HUES48 (cell line): ENCODE data around the gene MAML3.
"Not testable (repeated sequence)": the region's sequence is repeated elsewhere in the genome, so short reads cannot be mapped to it uniquely, and the experiment has no call there.

Experiments used
- H3K27ac ChIP-seq: one replicate; pipeline ENCODE4 v1.7.0; 2013; ENCODE audit warnings: low read depth, low read length, inconsistent platforms
- H3K27me3 ChIP-seq: 2 replicates; pipeline ENCODE4 v1.6.1; 2013; ENCODE audit warnings: mild to moderate bottlenecking, low read length; ENCODE audit not compliant: control insufficient read depth, insufficient read depth
- H3K36me3 ChIP-seq: 2 replicates; pipeline ENCODE4 v1.6.1; 2013; ENCODE audit warnings: low read length; ENCODE audit not compliant: control insufficient read depth, insufficient read depth
- H3K4me1 ChIP-seq: 2 replicates; pipeline ENCODE4 v1.6.1; 2013; ENCODE audit warnings: mild to moderate bottlenecking, low read length; ENCODE audit not compliant: control insufficient read depth, insufficient read depth
- H3K4me3 ChIP-seq: 2 replicates; pipeline ENCODE4 v1.5.1; 2013; ENCODE audit warnings: mild to moderate bottlenecking, low read depth, low read length
- H3K9ac ChIP-seq: 2 replicates; pipeline ENCODE4 v1.6.1; 2013; ENCODE audit warnings: mild to moderate bottlenecking, low read depth, low read length, moderate library complexity
- H3K9me3 ChIP-seq: 2 replicates; pipeline ENCODE4 v1.6.1; 2013; ENCODE audit warnings: low read length; ENCODE audit not compliant: control insufficient read depth, insufficient read depth

MAML3 gene

GRCh38 chr4:139958739-139959098 is 195.3 kb downstream of the MAML3 start:
- Histone ChIP-seq H3K4me3 (no peak overlapping the region), H3K36me3 (no peaks in the 10 kb centered on the region), H3K4me1 (peaks cover 14% of the 10 kb centered on the region), H3K27ac (no peak overlapping the region), H3K9ac (no peak overlapping the region), H3K27me3 (no peaks in the 10 kb centered on the region), H3K9me3 (no peaks in the 10 kb centered on the region)

DNA sequence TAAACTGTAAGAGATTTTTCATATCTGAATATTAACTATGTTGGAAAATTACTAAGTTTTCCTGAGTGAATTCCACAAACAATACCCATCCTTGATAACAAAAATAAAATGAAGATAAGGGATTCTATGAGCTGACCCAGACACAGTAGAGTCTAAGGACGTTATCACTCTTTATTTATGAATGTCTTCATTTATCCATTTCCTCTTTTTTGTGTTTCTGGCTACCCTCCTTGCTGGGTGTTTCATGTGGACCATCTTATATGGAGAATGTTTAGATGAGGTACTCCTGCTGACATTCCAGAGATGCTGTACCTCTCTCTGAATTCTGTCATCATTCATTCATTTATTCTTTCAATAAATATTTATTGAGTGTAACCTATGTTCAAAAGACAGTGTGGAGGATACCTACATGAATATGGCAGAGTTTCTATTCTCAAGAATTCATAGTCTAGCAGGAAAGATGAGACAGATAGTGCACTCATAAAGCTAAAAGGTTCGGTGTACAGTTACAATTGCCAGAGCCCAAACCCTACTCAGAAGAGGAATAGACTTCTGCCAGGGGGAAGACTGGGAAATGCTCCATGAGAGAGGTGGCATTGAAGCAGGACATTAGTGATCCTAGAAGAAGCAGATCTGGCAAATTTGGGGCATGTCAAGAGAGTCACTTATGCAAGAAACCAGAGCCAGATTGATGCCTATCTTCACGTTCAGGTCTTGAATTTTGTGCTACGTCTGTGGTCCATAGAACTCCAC is 195.8 kb downstream of the MAML3 start:
- Histone ChIP-seq H3K4me1 (peaks cover 14% of the 10 kb centered on the region), H3K4me3 (no peak overlapping the region), H3K27ac (no peak overlapping the region), H3K27me3 (no peaks in the 10 kb centered on the region), H3K36me3 (no peaks in the 10 kb centered on the region), H3K9ac (no peak overlapping the region), H3K9me3 (no peaks in the 10 kb centered on the region)

DNA sequence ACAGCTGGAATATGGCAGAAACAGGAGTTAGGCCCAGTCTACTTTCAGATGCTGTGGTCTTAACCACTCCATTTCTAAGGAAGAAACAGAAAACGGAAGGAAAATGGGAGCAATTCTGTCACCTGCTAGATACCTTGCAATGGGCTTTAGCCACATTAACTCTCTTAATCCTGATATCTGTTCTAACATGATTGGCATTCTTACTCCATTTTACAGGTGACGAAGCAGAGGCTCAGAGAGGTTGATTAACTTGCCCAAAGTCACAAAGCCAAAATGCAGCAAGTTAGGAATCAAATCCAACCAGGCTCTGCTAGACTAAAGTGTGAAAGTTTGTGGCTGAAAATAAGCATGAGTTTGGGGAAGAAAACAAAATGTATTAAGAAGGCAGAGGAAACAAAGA is 196.9 kb downstream of the MAML3 start:
- H3K27me3 ChIP-seq: no peaks in the 10 kb centered on the region
- H3K9me3 ChIP-seq: no peaks in the 10 kb centered on the region
- peaks cover 14% of the 10 kb centered on the region for H3K4me1 ChIP-seq
- no peak overlapping the region for H3K4me3 ChIP-seq
- H3K27ac ChIP-seq: no peak overlapping the region
- H3K9ac ChIP-seq: no peak overlapping the region
- H3K36me3 ChIP-seq: no peaks in the 10 kb centered on the region

DNA sequence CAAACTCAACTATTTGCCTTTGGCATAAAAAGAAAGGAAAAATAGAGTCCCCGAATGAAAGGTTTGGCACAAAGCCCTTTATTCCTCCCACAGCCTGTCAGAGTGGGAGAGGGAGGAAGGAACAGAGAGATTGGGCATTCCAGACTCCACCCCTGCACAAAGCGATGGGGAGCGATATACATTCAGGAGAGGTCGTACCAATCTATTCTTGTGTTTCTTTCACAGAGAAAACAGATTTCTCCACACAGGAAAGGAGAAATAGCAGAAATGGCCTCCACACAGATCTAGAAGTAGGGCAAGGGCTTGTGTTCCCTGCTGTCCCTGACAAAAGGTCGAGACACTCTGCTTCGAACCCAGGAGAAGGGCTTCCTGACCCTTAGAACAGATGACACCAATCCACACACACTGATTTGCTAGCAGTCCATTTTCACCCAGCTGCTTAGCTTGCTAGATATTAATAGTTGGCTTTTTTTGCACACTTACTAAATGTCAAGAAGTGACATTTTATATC is 197.4 kb downstream of the MAML3 start:
- Histone ChIP-seq H3K9ac (no peak overlapping the region), H3K27me3 (no peaks in the 10 kb centered on the region), H3K27ac (no peak overlapping the region), H3K4me3 (no peak overlapping the region), H3K9me3 (no peaks in the 10 kb centered on the region), H3K4me1 (peaks cover 14% of the 10 kb centered on the region), H3K36me3 (no peaks in the 10 kb centered on the region)

DNA sequence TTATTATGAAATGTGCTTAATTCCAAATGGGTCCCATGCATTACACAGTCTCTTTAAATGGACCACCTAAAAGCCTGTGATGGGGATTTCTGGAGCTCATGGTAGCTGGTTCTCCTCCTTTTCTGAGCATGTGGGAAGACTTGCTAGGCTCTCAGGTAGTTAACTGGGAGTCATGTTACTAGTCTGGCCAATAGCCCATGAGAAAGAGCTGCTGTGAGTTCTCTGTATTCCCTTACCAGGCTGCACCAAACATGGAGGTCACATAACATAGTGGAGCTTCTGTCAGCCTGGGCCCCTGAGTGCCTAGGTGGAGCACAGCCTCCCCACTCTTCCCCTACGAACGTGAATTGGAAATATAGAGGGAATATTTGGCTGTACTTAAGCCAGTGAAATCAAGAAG is 198.4 kb downstream of the MAML3 start:
- Histone ChIP-seq H3K4me3 (no peak overlapping the region), H3K4me1 (peaks cover 14% of the 10 kb centered on the region), H3K36me3 (no peaks in the 10 kb centered on the region), H3K27me3 (no peaks in the 10 kb centered on the region), H3K9me3 (no peaks in the 10 kb centered on the region), H3K9ac (no peak overlapping the region), H3K27ac (no peak overlapping the region)

DNA sequence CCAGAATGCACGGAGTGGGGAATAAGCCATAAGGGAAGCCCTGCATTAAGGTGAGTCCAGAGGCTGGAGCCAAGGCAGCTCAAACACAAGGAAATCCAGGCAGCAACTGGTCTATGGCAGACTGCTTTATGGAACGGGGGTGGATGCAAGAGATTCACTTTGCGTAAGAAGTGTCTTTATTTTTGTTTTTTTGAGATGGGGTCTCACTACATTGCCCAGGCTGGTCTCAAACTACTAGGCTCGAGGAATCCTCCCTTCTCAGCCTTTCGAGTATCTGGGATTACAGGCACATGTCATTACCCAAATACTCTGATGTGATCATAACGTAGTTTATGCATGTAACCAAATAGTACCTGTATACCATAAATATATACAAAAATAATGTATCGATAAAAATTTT is 199.5 kb downstream of the MAML3 start:
- no peak overlapping the region for H3K27ac ChIP-seq
- no peak overlapping the region for H3K4me3 ChIP-seq
- H3K36me3 ChIP-seq: no peaks in the 10 kb centered on the region
- H3K27me3 ChIP-seq: no peaks in the 10 kb centered on the region
- no peak overlapping the region for H3K9ac ChIP-seq
- no peaks in the 10 kb centered on the region for H3K9me3 ChIP-seq
- peaks cover 14% of the 10 kb centered on the region for H3K4me1 ChIP-seq

DNA sequence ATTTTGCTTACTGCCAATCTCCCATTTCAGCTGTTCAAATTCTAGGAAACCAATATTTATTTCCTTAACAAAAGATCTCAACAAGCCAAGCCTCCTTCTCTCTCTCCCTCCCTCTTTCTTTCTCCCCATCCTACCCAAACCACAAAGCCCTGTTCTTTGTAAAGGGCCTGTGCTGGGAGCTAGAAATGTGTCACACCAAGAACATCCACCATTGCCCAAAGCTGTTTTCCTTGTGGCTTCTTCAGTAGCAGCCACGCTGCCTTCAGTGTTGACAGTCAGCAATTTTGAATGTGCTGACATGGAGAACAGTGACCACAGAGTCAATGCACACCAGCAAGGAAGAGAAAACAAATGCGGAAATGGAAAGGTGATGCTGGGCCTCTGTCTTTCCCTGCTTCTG is 203.0 kb downstream of the MAML3 start:
- H3K27me3 ChIP-seq: no peaks in the 10 kb centered on the region
- H3K4me1 ChIP-seq: peaks cover 7% of the 10 kb centered on the region; the same call in 1 of the 2 replicates
- no peak overlapping the region for H3K9ac ChIP-seq
- no peaks in the 10 kb centered on the region for H3K36me3 ChIP-seq
- H3K9me3 ChIP-seq: no peaks in the 10 kb centered on the region
- H3K4me3 ChIP-seq: no peak overlapping the region
- no peak overlapping the region for H3K27ac ChIP-seq

DNA sequence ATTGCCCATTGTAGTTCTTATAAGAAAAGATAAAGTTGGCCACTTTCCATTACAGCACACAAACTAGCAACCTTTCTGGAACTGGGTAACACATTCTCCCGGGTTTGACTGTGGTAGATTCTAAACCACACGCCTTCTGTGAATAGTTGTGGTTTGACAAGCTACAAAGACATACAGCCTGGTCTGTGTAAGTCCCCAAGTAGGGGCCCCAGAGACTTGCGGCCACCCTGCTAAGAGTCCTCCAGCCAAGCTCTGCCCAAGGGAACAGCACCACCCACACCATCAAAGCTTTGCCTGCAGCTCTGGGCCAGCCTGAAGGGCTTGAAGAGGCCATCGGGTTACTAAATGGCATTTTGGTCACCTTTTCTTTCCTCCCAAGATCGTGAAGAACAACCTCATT is 203.4 kb downstream of the MAML3 start:
- Histone ChIP-seq H3K27me3 (no peaks in the 10 kb centered on the region), H3K9me3 (no peaks in the 10 kb centered on the region), H3K4me1 (peaks cover 3% of the 10 kb centered on the region; the same call in 1 of the 2 replicates), H3K27ac (no peak overlapping the region), H3K4me3 (no peak overlapping the region), H3K36me3 (no peaks in the 10 kb centered on the region), H3K9ac (no peak overlapping the region)

GRCh38 chr4:139944916-139945315 is 209.1 kb downstream of the MAML3 start:
- not testable (repeated sequence) for H3K9me3 ChIP-seq, H3K4me3 ChIP-seq

DNA sequence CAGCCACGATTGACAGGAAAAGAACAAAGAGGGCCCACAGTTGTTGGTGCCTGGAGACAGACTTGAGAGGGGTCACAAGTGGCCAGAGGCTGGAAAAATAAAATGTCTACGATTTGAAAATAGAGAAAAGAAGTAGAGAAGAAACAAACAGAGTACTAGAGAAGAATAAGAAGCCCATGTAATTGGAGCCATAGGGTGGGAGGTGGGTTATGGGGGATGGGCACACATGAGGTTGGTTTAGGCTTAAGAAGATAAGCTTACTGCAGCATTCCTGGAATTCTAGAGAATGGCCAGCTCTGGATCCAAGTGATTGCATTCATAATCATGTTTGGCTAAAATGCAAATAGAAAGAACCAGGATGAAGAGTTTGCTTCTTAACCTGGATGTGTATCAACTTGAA is 210.7 kb downstream of the MAML3 start:
- Histone ChIP-seq H3K36me3 (no peaks in the 10 kb centered on the region), H3K4me3 (no peak overlapping the region; the same call in 1 of the 2 replicates), H3K27ac (peak overlapping the region; percentile 65), H3K4me1 (peaks cover 10% of the 10 kb centered on the region), H3K27me3 (no peaks in the 10 kb centered on the region), H3K9me3 (no peaks in the 10 kb centered on the region), H3K9ac (no peak overlapping the region)

More at GRCh38 chr4:139944916-139945315, 209.1 kb downstream of the MAML3 start:
- not testable (repeated sequence) for H3K27me3 ChIP-seq, H3K9ac ChIP-seq, H3K27ac ChIP-seq, H3K36me3 ChIP-seq
- peaks cover 10% of the 10 kb centered on the region for H3K4me1 ChIP-seq

- H3K4me1 ChIP-seq: peaks cover 10% of the 10 kb centered on the region
- no peak overlapping the region for H3K27ac ChIP-seq
- H3K9me3 ChIP-seq: no peaks in the 10 kb centered on the region
- no peaks in the 10 kb centered on the region for H3K27me3 ChIP-seq
- no peak overlapping the region for H3K9ac ChIP-seq
- no peaks in the 10 kb centered on the region for H3K36me3 ChIP-seq
- no peak overlapping the region for H3K4me3 ChIP-seq
These were observed 211.7 kb downstream of the MAML3 start for GRCh38 chr4:139942241-139942640.
